HG02571 (cell line): ENCODE data around the gene AKIP1.
A peak's percentile ranks its signal among the peaks of the same experiment; 100 is the strongest.

ENCODE experiments used
- ATAC-seq: cut with Tn5 transposase; IDR thresholded peaks from one replicate; pipeline ENCODE4 v1.9.1; 2021; ENCODE audit warnings: mild to moderate bottlenecking, moderate library complexity; ENCODE audit not compliant: unreplicated experiment

AKIP1 gene

DNA sequence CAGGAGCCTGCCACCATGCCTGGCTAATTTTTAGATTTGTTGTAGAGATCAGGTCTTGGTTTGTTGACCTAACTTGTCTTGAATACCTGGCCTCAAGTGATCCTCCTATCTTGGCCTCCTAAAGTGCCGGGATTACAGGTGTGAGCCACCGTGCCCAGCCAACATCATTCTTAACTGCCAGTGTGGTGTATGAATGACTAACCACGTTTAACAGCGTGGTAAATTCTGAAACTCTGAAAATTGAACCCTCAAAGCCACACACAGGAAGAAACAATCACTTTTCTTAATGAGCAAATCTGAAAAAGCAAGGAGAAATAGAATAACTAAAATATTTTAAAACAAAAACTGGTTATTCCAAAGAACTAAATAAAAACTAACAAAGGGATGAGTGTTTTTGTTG is 45.9 kb downstream of the AKIP1 start:
- ATAC-seq: no peak

DNA sequence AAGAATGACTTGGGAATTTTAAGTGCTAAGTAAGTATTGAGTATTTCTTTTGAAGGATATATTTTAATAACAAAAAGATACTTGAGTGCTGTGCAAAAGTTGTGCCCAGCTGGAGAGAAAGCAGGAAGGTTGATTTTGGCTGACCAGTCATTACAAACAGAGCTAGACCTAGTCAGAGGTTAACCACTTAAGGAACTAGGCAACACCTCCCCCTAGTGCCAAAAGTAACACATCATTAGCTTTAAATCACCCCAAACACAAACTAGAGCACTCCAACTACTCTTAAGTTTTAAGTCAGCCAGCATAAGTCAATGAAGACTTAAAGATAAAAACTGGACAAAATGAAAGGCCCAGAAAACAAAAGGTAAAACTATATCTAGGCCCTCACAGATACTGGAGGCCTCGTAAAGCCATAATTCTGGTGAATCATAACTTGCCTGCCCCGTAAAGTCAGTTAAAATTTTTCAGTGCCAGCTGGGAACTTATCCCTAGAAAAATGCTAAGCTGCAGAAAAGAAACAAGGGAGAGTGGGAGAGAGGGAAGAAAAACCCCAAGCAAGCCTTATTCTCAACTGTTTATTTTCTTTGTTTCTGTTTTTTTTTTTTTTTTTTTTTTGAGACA is 48.7 kb downstream of the AKIP1 start:
- ATAC-seq: no peak

DNA sequence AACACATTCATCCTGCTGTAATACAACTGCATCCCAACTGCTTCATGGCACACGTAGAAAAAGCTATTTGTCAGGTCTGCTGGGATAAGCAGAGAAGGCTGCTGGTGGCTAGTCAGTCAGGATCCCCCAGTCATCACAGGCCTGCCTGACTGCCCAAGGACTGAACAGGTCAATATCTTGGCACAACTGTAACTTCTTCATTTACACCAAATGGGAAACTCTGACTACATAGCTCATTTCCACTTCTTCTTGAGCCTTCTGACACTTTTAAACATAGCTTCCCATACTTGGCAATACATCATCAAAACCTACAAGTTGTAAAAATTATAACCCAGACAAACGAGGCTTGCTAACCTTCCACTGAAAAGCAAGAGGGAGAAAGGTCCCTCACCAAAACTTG is 50.4 kb downstream of the AKIP1 start:
- no peak for ATAC-seq

DNA sequence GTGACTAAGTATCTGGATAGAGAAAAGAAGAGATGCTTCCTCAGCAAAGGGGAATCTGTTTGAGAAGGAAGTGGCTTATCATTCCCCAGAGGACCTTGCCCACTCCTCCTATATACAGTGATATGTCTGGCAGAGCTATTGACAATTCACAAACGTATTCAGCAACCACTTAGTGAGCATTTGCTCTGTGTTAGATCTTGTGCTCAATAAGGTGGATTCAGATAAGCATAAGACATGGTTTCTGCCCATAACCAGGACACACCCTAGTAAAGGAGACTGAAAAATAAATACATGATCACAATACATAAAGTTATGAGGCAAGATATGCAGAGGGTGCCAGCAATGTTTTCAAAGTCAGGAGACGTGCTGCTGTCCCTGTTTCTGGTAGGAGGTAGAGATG is 51.9 kb downstream of the AKIP1 start:
- no peak for ATAC-seq

DNA sequence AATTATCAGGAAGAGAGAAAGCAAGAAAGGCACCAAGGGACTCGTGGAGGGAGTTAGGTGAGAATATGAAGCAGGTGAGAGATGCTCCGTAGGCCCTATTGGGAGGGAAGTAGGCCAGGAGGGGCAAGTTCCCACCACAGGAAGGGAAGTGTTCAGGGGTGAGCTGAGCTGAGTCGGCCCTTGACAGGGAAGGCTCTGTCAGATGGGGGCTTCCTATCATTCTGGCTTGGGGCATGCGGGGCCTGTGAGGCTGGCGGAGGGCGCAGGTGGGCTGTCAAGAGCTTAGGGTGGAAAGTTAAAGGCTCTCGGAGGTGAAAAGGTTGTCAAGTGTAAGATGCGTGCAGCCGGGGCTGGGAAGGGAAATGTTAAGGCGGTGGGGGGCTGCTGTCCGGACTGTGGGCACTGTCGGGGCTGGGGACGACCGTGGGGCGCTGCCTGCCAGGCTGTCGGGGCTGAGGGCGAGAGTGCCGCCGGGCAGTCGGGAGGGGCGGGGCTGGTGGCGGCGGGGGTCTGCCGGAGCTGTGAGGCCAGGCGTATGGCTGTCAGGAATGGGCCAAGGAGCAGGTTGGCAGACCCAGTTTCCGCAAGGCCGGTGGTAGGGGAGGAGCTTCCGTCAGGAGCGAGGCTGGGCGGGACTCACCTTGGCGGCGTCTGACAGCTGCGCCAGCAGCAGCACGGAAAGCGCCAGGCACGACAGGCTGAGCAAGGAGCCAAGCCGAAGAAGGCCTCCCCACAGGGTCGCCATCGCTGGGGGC is 52.8 kb downstream of the AKIP1 start:
- peak; percentile 73 for ATAC-seq

DNA sequence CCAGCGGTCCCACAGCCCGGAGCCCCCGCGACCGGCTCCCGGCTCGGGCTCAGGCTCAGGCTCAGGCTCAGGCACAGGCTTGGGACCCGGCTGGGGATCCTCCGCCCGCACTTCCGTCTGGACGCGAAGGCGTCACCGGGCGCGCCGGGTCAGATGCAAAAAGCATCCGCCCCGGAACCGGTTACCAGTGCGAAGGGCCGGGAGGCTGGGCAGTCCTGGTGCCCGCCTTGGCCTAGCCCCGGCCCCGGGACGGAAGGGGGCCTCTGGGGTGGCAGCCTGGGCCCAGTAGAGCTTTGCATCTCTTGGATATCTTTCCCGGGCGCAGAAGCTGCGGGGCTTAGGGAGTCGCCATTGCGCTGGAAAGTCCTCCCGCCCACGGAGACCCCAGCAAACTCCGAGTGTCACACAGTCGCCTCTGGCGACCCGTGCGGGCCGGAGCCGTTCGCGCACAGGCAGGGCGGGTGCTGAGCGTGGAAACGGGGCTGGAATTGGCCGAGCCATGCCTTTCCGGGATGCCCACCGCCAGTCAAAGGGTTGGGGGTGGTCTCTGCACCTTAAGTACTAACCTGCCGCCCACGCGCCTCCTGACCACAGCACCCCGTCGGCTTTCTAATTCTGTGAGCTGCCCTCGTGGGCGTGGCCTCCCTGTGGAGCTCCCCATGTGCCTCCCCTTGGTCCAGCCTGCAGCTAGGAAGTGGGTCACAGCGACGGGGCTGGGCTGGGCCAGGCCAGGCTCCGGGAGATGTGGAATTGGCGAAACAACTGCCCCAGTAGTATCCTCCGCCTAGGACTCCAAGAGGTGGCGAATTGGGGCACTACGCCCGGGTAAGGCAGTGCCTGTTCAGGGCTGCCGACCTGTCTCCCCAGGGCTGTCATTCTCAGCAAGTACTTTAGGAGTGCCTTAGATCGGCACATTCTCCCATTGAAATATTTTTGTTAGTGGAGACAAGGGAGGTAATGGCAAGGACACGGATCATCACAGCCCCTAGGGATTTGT is 53.6 kb downstream of the AKIP1 start, which contains the start of gene TMEM9B:
Gene TMEM9B, minus strand, starts transcription at position 119 of the 997 bp plus-strand sequence. CDS start 129 bp downstream, outside the sequence.
- ATAC-seq: peak; percentile 79

DNA sequence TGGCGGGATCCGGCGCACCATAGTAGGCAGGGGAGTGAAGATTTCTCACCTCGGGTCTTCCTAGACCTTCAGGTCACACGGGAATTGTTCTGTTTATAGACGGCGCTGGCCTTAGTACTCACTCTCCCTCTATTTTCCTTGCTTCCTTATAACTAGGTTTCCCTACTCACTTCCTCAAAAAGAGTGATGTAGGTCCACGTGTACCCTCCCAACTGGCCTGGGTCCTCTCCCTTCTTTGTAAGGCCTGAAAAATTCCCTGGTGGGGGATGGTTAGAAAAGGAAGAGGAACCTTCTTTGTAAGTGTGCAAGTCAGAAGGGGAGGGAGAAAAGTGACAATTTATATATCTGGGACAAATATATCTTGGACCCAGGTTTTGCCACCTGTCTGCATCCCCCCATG is 56.2 kb downstream of the AKIP1 start:
- no peak for ATAC-seq
